ENCODE results near the gene ANKRD42. TPM values are rescaled to one million over a fixed set of nuclear protein-coding genes. Genes with fewer than 3 reads are reported as not detected.

The ANKRD42 gene
- total and polyA plus RNA-seq, 7 donors, result 4.2 to 12.2 (median 9.6) TPM

- intact Hi-C loops (cut with DNase I), result loop anchor here (2.0 kb wide), 1 partner anchor 15 kb away; no protein-coding TSS in a partner anchor
- DNase-seq, result no peak
- Histone ChIP-seq H3K4me3 (no peak overlapping the region), H3K9me3 (no peaks in the 10 kb centered on the region), H3K27ac (no peak overlapping the region), H3K4me1 (peaks cover 0 to 6% (median 2%) of the 10 kb centered on the region in 4 donors), H3K27me3 (no peaks in the 10 kb centered on the region), H3K36me3 (peaks cover 19 to 81% (median 30%) of the 10 kb centered on the region in 4 donors)
- WGBS, 2 donors, result 86 to 92% methylated on average over 1 of the region's 1 CpG
- TF ChIP-seq POLR2AphosphoS5 (IDR thresholded peaks at IDR 0.05) (no peak), POLR2A (IDR thresholded peaks at IDR 0.05) (no peak), EP300 (IDR thresholded peaks at IDR 0.05) (no peak), CTCF (IDR thresholded peaks at IDR 0.05) (no peak)
Measured at GRCh38 chr11:83185767-83186166, 7.7 kb upstream of the ANKRD42 start.

GRCh38 chr11:83187465-83187864, 6.0 kb upstream of the ANKRD42 start:
- H3K9me3 ChIP-seq, result no peaks in the 10 kb centered on the region
- WGBS, 2 donors, result 87 to 97% methylated on average over 4 of the region's 4 CpGs
- intact Hi-C loops (cut with DNase I), result loop anchor here (2.0 kb wide), 1 partner anchor 17 kb away; no protein-coding TSS in a partner anchor
- H3K4me3 ChIP-seq, result no peak overlapping the region
- peaks cover 0 to 7% (median 6%) of the 10 kb centered on the region in 4 donors for H3K4me1 ChIP-seq
- H3K36me3 ChIP-seq, result peaks cover 10 to 79% (median 38%) of the 10 kb centered on the region in 4 donors
- no peaks in the 10 kb centered on the region for H3K27me3 ChIP-seq
- TF ChIP-seq CTCF (IDR thresholded peaks at IDR 0.05), result no peak
- no peak for DNase-seq
- no peak overlapping the region for H3K27ac ChIP-seq

GRCh38 chr11:83191491-83191890, 2.0 kb upstream of the ANKRD42 start:
- 96 to 100% methylated on average over 5 of the region's 5 CpGs for WGBS, 2 donors
- TF ChIP-seq EP300 (IDR thresholded peaks at IDR 0.05), result no peak
- no peak for TF ChIP-seq POLR2A (IDR thresholded peaks at IDR 0.05)
- no peak for TF ChIP-seq POLR2AphosphoS5 (IDR thresholded peaks at IDR 0.05)
- no peak for TF ChIP-seq CTCF (IDR thresholded peaks at IDR 0.05)
- Histone ChIP-seq H3K36me3 (peaks cover 6 to 38% (median 22%) of the 10 kb centered on the region in 4 donors), H3K9me3 (no peaks in the 10 kb centered on the region), H3K27me3 (no peaks in the 10 kb centered on the region), H3K4me3 (no peak overlapping the region), H3K27ac (no peak overlapping the region), H3K4me1 (peaks cover 0 to 31% (median 28%) of the 10 kb centered on the region in 4 donors)
- intact Hi-C loops (cut with DNase I), result loop anchor here (5.0 kb wide), 2 partner anchors 96 to 119 kb away; partner anchors contain the start of genes CCDC90B and RAB30
- DNase-seq, result no peak

GRCh38 chr11:83191986-83192385, 1.5 kb upstream of the ANKRD42 start:
- Histone ChIP-seq H3K36me3 (peaks cover 6 to 37% (median 22%) of the 10 kb centered on the region in 4 donors), H3K9me3 (no peaks in the 10 kb centered on the region), H3K27me3 (no peaks in the 10 kb centered on the region), H3K4me3 (peak overlapping the region in 1 of 4 donors; percentile 73), H3K4me1 (peaks cover 0 to 35% (median 32%) of the 10 kb centered on the region in 4 donors), H3K27ac (peak overlapping the region in 3 of 4 donors; percentile 90 to 94 (median 91))
- TF ChIP-seq POLR2AphosphoS5 (IDR thresholded peaks at IDR 0.05) (no peak), POLR2A (IDR thresholded peaks at IDR 0.05) (no peak), CTCF (IDR thresholded peaks at IDR 0.05) (no peak), EP300 (IDR thresholded peaks at IDR 0.05) (no peak)
- DNase-seq, result no peak
- intact Hi-C loops (cut with DNase I), result loop anchor here (5.0 kb wide), 2 partner anchors 95 to 120 kb away; partner anchors contain the start of genes CCDC90B and RAB30
- 85 to 88% methylated on average over 11 of the region's 11 CpGs for WGBS, 2 donors

All from sigmoid colon (tissue), 7 donors.